ENCODE results near the gene FBXO24. TPM values are rescaled to one million over a fixed set of nuclear protein-coding genes. Genes with fewer than 3 reads are reported as not detected.
A peak's percentile ranks its signal among the peaks of the same experiment; 100 is the strongest.

Gene FBXO24
- total RNA-seq, 6 experiments from 2014 or later: 0.25 to 1.0 (median 0.45) TPM

DNA sequence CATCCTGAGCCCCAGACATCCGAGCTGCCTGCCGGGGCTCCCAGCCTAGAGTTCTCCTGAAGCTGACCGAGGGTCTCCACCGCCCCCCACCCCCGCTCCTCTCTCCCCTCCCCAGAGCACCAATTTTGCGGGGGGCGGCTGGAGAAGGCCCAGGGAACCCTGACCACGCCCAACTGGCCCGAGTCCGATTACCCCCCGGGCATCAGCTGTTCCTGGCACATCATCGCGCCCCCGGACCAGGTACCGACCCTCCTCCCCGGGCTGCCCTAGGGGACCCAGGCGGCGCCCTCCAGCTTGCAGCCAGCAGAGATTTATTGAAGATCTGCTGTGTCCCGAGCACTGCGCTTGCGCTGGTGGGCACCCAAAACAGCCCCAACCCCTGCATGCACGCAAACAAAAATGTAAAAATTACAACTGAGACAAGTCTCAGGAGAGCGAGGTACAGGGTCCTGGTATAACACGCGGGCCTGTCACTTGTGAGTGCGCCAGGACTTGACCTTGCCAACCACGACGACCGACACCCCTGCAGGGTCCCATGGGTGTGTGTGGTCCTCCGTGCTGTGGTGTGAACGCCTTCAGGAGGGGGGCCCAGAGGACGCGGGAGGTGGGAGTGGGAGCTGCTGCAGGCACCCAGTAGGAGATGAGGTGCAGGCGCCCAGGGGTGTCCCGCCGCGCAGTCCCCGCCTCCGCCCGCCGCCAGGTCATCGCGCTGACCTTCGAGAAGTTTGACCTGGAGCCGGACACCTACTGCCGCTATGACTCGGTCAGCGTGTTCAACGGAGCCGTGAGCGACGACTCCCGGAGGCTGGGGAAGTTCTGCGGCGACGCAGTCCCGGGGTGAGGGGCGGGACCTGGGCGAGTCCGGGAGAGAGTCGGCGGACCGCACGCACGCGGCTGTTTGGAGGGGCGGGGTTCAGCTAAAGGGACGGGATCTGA lies 19.1 kb downstream of the FBXO24 start:
- ATAC-seq (peak; percentile 33 to 51 (median 46)), DNase-seq (peak; percentile 77 to 84 (median 83))
- no peak for TF ChIP-seq POLR2A (IDR thresholded peaks at IDR 0.05)
- 7% methylated on average over 17 of the region's 68 CpGs for WGBS (ENCODE audit: insufficient coverage, low coverage, low lambda C conversion rate, missing lambda C conversion rate)
- H3K27ac ChIP-seq: peak overlapping the region in 2 of 3 donors; percentile 59 to 60
- no peaks in the 10 kb centered on the region for H3K9me3 ChIP-seq
- H3K27me3 ChIP-seq: no peaks in the 10 kb centered on the region
- H3K36me3 ChIP-seq: no peaks in the 10 kb centered on the region
- peak overlapping the region; percentile 61 to 70 (median 67) for H3K4me3 ChIP-seq
- H3K4me1 ChIP-seq: peaks cover 0 to 23% (median 10%) of the 10 kb centered on the region in 4 donors
- intact Hi-C loops (cut with DNase I): no loop called here

DNA sequence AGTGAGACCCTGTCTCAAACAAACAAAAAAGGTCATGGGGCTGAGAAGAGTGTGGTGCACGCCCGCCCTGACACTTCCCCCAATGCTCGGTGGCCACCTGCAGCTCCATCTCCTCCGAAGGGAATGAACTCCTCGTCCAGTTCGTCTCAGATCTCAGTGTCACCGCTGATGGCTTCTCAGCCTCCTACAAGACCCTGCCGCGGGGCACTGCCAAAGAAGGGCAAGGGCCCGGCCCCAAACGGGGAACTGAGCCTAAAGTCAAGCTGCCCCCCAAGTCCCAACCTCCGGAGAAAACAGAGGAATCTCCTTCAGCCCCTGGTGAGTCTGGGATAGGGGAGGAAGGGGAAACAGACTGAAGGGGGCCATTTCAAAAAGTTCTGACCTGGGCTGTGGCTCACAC lies 20.2 kb downstream of the FBXO24 start:
- peaks cover 0 to 23% (median 12%) of the 10 kb centered on the region in 4 donors for H3K4me1 ChIP-seq
- no peak overlapping the region for H3K4me3 ChIP-seq
- H3K9me3 ChIP-seq: no peaks in the 10 kb centered on the region
- no peaks in the 10 kb centered on the region for H3K27me3 ChIP-seq
- no peaks in the 10 kb centered on the region for H3K36me3 ChIP-seq
- DNase-seq: no peak
- ATAC-seq: no peak
- 100% methylated on average over 4 of the region's 12 CpGs for WGBS (ENCODE audit: insufficient coverage, low coverage, low lambda C conversion rate, missing lambda C conversion rate)
- intact Hi-C loops (cut with DNase I): no loop called here
- H3K27ac ChIP-seq: no peak overlapping the region
- TF ChIP-seq, protein P1, sequence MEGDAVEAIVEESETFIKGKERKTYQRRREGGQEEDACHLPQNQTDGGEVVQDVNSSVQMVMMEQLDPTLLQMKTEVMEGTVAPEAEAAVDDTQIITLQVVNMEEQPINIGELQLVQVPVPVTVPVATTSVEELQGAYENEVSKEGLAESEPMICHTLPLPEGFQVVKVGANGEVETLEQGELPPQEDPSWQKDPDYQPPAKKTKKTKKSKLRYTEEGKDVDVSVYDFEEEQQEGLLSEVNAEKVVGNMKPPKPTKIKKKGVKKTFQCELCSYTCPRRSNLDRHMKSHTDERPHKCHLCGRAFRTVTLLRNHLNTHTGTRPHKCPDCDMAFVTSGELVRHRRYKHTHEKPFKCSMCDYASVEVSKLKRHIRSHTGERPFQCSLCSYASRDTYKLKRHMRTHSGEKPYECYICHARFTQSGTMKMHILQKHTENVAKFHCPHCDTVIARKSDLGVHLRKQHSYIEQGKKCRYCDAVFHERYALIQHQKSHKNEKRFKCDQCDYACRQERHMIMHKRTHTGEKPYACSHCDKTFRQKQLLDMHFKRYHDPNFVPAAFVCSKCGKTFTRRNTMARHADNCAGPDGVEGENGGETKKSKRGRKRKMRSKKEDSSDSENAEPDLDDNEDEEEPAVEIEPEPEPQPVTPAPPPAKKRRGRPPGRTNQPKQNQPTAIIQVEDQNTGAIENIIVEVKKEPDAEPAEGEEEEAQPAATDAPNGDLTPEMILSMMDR (IDR thresholded peaks at IDR 0.05): no peak
- TF ChIP-seq POLR2A (IDR thresholded peaks at IDR 0.05): no peak

DNA sequence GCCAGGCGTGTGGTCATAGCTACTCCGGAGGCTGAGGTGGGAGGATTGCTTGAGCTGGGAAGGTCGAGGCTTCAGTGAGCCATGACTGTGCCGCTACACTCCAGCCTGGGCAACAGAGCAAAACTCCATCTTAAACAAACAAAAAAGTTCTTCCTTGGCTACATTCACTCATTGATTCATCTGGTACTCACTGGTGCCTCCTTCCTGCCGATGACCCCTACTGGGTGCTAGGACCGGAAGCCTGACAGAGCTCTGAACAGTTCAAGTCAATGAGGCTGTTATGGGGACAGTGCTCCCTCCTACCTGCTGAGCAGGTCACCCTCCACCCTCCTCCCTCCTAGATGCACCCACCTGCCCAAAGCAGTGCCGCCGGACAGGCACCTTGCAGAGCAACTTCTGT lies 21.0 kb downstream of the FBXO24 start:
- intact Hi-C loops (cut with DNase I): no loop called here
- ATAC-seq (no peak), DNase-seq (no peak)
- 74% methylated on average over 3 of the region's 8 CpGs for WGBS (ENCODE audit: insufficient coverage, low coverage, low lambda C conversion rate, missing lambda C conversion rate)
- Histone ChIP-seq H3K27me3 (no peaks in the 10 kb centered on the region), H3K9me3 (no peaks in the 10 kb centered on the region), H3K4me3 (no peak overlapping the region), H3K36me3 (no peaks in the 10 kb centered on the region), H3K4me1 (peaks cover 0 to 23% (median 10%) of the 10 kb centered on the region in 4 donors), H3K27ac (no peak overlapping the region)
- TF ChIP-seq, protein P1 (IDR thresholded peaks at IDR 0.05): no peak
- TF ChIP-seq POLR2A (IDR thresholded peaks at IDR 0.05): no peak

DNA sequence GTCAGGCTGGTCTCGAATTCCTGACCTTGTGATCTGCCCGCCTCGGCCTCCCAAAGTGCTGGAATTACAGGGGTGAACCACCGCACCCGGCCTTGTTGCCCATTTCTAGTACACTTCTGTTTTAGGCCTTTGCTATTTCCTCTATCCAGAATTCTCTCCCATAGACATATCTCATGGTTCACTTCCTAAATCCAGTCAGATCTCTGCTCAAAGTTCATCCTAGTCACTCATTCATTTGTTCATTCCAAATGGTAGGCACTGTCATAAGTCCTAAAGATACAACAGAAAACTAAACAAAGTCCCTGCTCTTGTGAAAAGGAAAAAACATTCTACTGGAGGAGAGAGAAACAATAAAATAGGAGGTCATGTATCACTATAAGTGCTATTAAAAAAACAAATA lies 23.8 kb downstream of the FBXO24 start:
- intact Hi-C loops (cut with DNase I): no loop called here
- no peaks in the 10 kb centered on the region for H3K36me3 ChIP-seq

More for the DNA sequence above, 23.8 kb downstream of the FBXO24 start:
- no peak for DNase-seq
- Histone ChIP-seq H3K4me3 (no peak overlapping the region), H3K27me3 (no peaks in the 10 kb centered on the region), H3K27ac (peak overlapping the region in 2 of 3 donors; percentile 94 to 98), H3K9me3 (no peaks in the 10 kb centered on the region), H3K4me1 (peaks cover 0 to 17% (median 4%) of the 10 kb centered on the region in 4 donors)
- no peak for ATAC-seq
- TF ChIP-seq, protein P1 (IDR thresholded peaks at IDR 0.05): no peak
- no peak for TF ChIP-seq POLR2A (IDR thresholded peaks at IDR 0.05)
- WGBS (ENCODE audit: insufficient coverage, low coverage, low lambda C conversion rate, missing lambda C conversion rate): 87% methylated on average over 5 of the region's 5 CpGs

All from right lobe of liver (tissue), 6 donors.